SKM-1 (cell line): ENCODE results near the gene SLC1A2.

Source experiments
- DNase-seq: peaks from one replicate; lab custom pipeline; 2025; ENCODE audit not compliant: unreplicated experiment; lab: John Stamatoyannopoulos, UW

The SLC1A2 gene

GRCh38 chr11:35276396-35277145 is 142.8 kb downstream of the SLC1A2 start:
- DNase-seq, result no peak

GRCh38 chr11:35275786-35276170 is 143.6 kb downstream of the SLC1A2 start:
- no peak for DNase-seq

- DNase-seq, result no peak
Measured at GRCh38 chr11:35274909-35275785, 144.2 kb downstream of the SLC1A2 start.

GRCh38 chr11:35272391-35272902 is 146.9 kb downstream of the SLC1A2 start:
- peak; percentile 38 for DNase-seq

- no peak for DNase-seq
Measured at GRCh38 chr11:35271031-35271430, 148.3 kb downstream of the SLC1A2 start.

GRCh38 chr11:35270342-35270741 is 149.0 kb downstream of the SLC1A2 start:
- no peak for DNase-seq

GRCh38 chr11:35267504-35267903 is 151.9 kb downstream of the SLC1A2 start:
- DNase-seq, result no peak

- DNase-seq, result no peak
Measured at GRCh38 chr11:35265755-35266454, 153.5 kb downstream of the SLC1A2 start.

- DNase-seq, result no peak
Measured at GRCh38 chr11:35262735-35263134, 156.6 kb downstream of the SLC1A2 start.

GRCh38 chr11:35262056-35262455 is 157.3 kb downstream of the SLC1A2 start:
- DNase-seq, result no peak

- no peak for DNase-seq
Measured at GRCh38 chr11:35261197-35261596, 158.2 kb downstream of the SLC1A2 start.

- DNase-seq, result no peak
Measured at GRCh38 chr11:35260342-35260985, 158.9 kb downstream of the SLC1A2 start.

GRCh38 chr11:35259529-35259928 is 159.8 kb downstream of the SLC1A2 start:
- DNase-seq, result no peak

GRCh38 chr11:35257281-35257680 is 162.1 kb downstream of the SLC1A2 start:
- DNase-seq, result no peak

GRCh38 chr11:35256296-35256695 is 163.1 kb downstream of the SLC1A2 start:
- DNase-seq, result no peak

- no peak for DNase-seq
Measured at GRCh38 chr11:35255514-35255913, 163.8 kb downstream of the SLC1A2 start.

- DNase-seq, result no peak
Measured at GRCh38 chr11:35253237-35253636, 166.1 kb downstream of the SLC1A2 start.

GRCh38 chr11:35250621-35251020 is 168.7 kb downstream of the SLC1A2 start:
- DNase-seq, result no peak

GRCh38 chr11:35250192-35250591 is 169.2 kb downstream of the SLC1A2 start:
- no peak for DNase-seq

- no peak for DNase-seq
Measured at GRCh38 chr11:35248558-35249323, 170.6 kb downstream of the SLC1A2 start.
